SK-N-SH treated with all-trans-retinoic acid at 6 μM for 48 hours (cell line): Measurements from ENCODE around the gene CPT1B.

Experiments used
- CREB5 ChIP-seq: fragments of 250-450 bp; sonication (Bioruptor Pico); IDR thresholded peaks from 2 replicates; pipeline ENCODE4 v1.5.1; 2020; ENCODE audit warnings: low read depth, mild to moderate bottlenecking, moderate library complexity
- ZNF70 ChIP-seq: fragments of 450-650 bp; formaldehyde crosslinking; IDR thresholded peaks from 2 replicates; pipeline ENCODE4 v1.5.0; 2020; ENCODE audit warnings: mild to moderate bottlenecking, moderate library complexity

DNA sequence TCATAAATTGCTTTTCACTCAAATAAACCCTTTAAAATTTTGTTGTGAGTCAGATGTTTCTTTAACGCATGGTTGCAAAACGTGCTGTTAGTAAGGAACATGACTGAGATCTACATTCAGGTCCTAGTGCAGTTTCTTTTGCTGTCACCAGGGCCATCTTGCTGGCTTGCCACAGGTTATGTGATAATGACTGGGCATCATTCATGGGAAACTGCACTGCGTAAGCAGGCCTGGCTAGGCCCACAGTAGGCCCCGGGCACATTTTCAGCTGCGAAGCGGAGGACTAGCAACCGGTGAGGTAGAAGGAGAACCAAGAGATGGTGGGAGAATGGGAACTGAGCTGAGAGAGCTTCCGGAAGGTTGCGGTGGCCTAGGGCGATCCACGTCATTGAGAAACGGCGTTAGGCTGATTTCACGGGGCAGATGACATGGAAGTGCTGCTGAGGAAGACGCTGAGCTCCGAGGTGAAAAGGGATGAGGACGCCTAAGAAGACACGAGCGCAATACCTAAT lies 35.8 kb downstream of the CPT1B start:
- TF ChIP-seq CREB5 (CRISPR knock-in tag) (no peak), ZNF70 (CRISPR knock-in tag) (no peak)
